Left ventricle myocardium inferior (tissue), 1 donor: ENCODE results near the gene ANTXR1. TPM values are rescaled to one million over a fixed set of nuclear protein-coding genes. Genes with fewer than 3 reads are reported as not detected.

ENCODE experiments used
- microRNA-seq: library from miRNA; unstranded; fragments of <30 nt; microRNA quantifications from one replicate; pipeline ENCODE4 v1.2.0, GENCODE V29; 2020
- total RNA-seq: library from RNA; stranded (reverse); fragmentation: NEBNext Ultra II Directional; extraction: Animal tissue kit (Norgen Biotek cat#: 25700); gene quantifications from one replicate; pipeline ENCODE4 v1.2.1, GENCODE V29; 2021
- donor health status: DM: no; HTN: yes; CAD: no; lungs with severe emphysema.

Gene ANTXR1
- total RNA-seq, 1 donor from 2014 or later: 23.3 TPM

Small RNA genes within 50 kb of the gene (microRNA-seq; reads per million reads assigned to microRNA genes)
- gene MIR3126: not detected

Other genes with a start within 250 kb of the ANTXR1 start
- 0.19 TPM for gene BMP10, start 141.8 kb upstream of the ANTXR1 start, total RNA-seq
- gene GKN2, start 60.3 kb upstream of the ANTXR1 start, total RNA-seq: not detected
- not detected for gene GKN1, start 38.5 kb upstream of the ANTXR1 start, total RNA-seq